ENCODE measurements around the gene ZNF385C. TPM values are rescaled to one million over a fixed set of nuclear protein-coding genes. Genes with fewer than 3 reads are reported as not detected.

ZNF385C gene
- total and polyA plus RNA-seq, 2 donors (not counting 1 experiment from before 2014, with no cell fraction given) = 0.33 to 1.1 TPM

DNA sequence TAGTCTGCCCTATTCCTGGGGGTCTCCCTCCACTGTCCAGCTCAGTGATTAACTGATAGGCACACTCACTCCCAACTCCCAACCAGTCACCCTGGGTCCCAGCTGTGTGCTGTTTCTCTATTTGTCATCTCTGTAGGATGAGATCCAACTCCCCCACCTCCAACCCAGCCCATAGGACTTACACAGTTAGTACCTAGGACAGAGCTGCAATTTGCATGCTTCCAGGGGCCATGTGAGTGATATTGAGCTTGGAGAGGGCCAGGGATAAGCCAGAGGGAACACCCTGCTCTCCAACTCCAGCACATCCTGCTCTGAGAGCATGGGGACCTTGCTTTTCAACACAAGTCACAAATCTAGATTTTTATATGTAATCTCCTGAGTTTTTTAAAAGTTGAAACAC is 56.7 kb downstream of the ZNF385C start:
- Mint-ChIP-seq H3K4me3 (no peak overlapping the region), H3K27me3 (peaks cover 6% of the 10 kb centered on the region)
- POLR2A ChIA-PET = interaction anchor here (0.6 kb wide), 1 partner anchor 34 kb away, joined by 9 read pairs; no protein-coding TSS in a partner anchor

DNA sequence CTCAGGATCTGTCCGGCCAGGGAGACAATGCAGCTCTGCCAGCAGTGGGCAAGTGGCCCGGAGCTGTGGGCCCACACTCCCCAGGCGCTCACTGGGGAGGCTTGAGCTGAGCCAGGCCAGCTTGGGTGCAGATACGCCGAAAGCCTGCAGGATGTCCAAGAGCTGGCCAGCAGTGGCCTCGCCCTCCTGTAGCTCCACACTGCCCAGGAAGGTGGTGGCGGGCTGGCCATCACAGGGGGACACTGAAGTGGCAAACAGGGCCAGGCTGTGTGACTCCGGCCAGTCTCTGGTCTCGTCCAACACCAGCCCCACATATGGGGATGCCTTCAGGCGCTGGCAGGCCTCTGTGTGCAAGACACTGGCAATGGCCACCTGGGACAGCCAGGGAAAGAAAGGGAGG is 57.5 kb downstream of the ZNF385C start:
- H3K27me3 ChIP-seq (replicated peaks in 1 of 4; ENCODE audit: control extremely low read depth in 1 of 4, control insufficient read depth in 3 of 4, insufficient read depth in 4 of 4, low read length in 3 of 4) = peaks cover 0 to 8% (median 1%) of the 10 kb centered on the region in 4 experiments
- Mint-ChIP-seq H3K4me1 (no peaks in the 10 kb centered on the region), H3K4me3 (no peak overlapping the region), H3K27ac (no peak overlapping the region), H3K9me3 (ENCODE audit: insufficient read depth) (no peaks in the 10 kb centered on the region), H3K27me3 (peaks cover 6% of the 10 kb centered on the region)
- H3K4me3 ChIP-seq (ENCODE audit: control extremely low read depth in 1 of 5, extremely low read depth in 1 of 5, insufficient read depth in 1 of 5, low read depth in 2 of 5, low read length in 4 of 5) = no peak overlapping the region
- no peaks in the 10 kb centered on the region for H3K79me2 ChIP-seq (ENCODE audit: control insufficient read depth, insufficient read depth, low read length)
- no peaks in the 10 kb centered on the region for H3K4me1 ChIP-seq (ENCODE audit: control insufficient read depth in 2 of 2, insufficient read depth in 2 of 2, low read length in 2 of 2)
- intact Hi-C loops (cut with micrococcal nuclease) = no loop called here
- H4K20me1 ChIP-seq (ENCODE audit: control insufficient read depth, insufficient read depth, low read length, poor library complexity, severe bottlenecking) = no peaks in the 10 kb centered on the region
- POLR2A ChIA-PET = no interaction called here
- no peak for DNase-seq
- 98% methylated on average over 10 of the region's 10 CpGs for WGBS (ENCODE audit: insufficient coverage)
- H3K27ac ChIP-seq (ENCODE audit: low read length in 2 of 2) = no peak overlapping the region
- CTCF ChIA-PET = interaction anchor here (0.7 kb wide), 1 partner anchor 16 kb away, joined by 5 read pairs; no protein-coding TSS in a partner anchor
- no peak overlapping the region for H3K9ac ChIP-seq (ENCODE audit: low read length)
- no peak overlapping the region for H3K4me2 ChIP-seq (replicated peaks; ENCODE audit: low read depth, low read length, poor library complexity, severe bottlenecking)
- H3K9me3 ChIP-seq (ENCODE audit: control extremely low read depth in 1 of 3, control insufficient read depth in 2 of 3, insufficient read depth in 1 of 3, low read length in 2 of 3) = no peaks in the 10 kb centered on the region
- no peak for ATAC-seq (ENCODE audit: low read depth)
- no peak overlapping the region for H2AFZ ChIP-seq (ENCODE audit: insufficient read depth, low read depth, low read length, poor library complexity, severe bottlenecking)
- no peaks in the 10 kb centered on the region for H3K36me3 ChIP-seq (replicated peaks in 1 of 2; ENCODE audit: control extremely low read depth in 1 of 2, control insufficient read depth in 1 of 2, extremely low read depth in 1 of 2, insufficient read depth in 2 of 2, low read length in 1 of 2)
- no peak for TF ChIP-seq EZH2 (IDR thresholded peaks at IDR 0.05; ENCODE audit: borderline replicate concordance, insufficient read depth, low read depth, low read length, poor library complexity, severe bottlenecking)
- TF ChIP-seq, protein P1, sequence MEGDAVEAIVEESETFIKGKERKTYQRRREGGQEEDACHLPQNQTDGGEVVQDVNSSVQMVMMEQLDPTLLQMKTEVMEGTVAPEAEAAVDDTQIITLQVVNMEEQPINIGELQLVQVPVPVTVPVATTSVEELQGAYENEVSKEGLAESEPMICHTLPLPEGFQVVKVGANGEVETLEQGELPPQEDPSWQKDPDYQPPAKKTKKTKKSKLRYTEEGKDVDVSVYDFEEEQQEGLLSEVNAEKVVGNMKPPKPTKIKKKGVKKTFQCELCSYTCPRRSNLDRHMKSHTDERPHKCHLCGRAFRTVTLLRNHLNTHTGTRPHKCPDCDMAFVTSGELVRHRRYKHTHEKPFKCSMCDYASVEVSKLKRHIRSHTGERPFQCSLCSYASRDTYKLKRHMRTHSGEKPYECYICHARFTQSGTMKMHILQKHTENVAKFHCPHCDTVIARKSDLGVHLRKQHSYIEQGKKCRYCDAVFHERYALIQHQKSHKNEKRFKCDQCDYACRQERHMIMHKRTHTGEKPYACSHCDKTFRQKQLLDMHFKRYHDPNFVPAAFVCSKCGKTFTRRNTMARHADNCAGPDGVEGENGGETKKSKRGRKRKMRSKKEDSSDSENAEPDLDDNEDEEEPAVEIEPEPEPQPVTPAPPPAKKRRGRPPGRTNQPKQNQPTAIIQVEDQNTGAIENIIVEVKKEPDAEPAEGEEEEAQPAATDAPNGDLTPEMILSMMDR (IDR thresholded peaks at IDR 0.05) = no peak

More for the DNA sequence above, 56.7 kb downstream of the ZNF385C start:
- H3K9me3 ChIP-seq (ENCODE audit: control extremely low read depth in 1 of 3, control insufficient read depth in 2 of 3, insufficient read depth in 1 of 3, low read length in 2 of 3) = no peaks in the 10 kb centered on the region
- H3K4me1 ChIP-seq (ENCODE audit: control insufficient read depth in 2 of 2, insufficient read depth in 2 of 2, low read length in 2 of 2) = no peaks in the 10 kb centered on the region
- DNase-seq (no peak), ATAC-seq (ENCODE audit: low read depth) (no peak)
- H3K79me2 ChIP-seq (ENCODE audit: control insufficient read depth, insufficient read depth, low read length) = no peaks in the 10 kb centered on the region
- no peaks in the 10 kb centered on the region for H4K20me1 ChIP-seq (ENCODE audit: control insufficient read depth, insufficient read depth, low read length, poor library complexity, severe bottlenecking)
- no peak overlapping the region for H3K4me3 ChIP-seq (ENCODE audit: control extremely low read depth in 1 of 5, extremely low read depth in 1 of 5, insufficient read depth in 1 of 5, low read depth in 2 of 5, low read length in 4 of 5)
- no peaks in the 10 kb centered on the region for H3K36me3 ChIP-seq (replicated peaks in 1 of 2; ENCODE audit: control extremely low read depth in 1 of 2, control insufficient read depth in 1 of 2, extremely low read depth in 1 of 2, insufficient read depth in 2 of 2, low read length in 1 of 2)
- TF ChIP-seq EZH2 (IDR thresholded peaks at IDR 0.05; ENCODE audit: borderline replicate concordance, insufficient read depth, low read depth, low read length, poor library complexity, severe bottlenecking) = no peak
- TF ChIP-seq, protein P1 (IDR thresholded peaks at IDR 0.05) = no peak
- H2AFZ ChIP-seq (ENCODE audit: insufficient read depth, low read depth, low read length, poor library complexity, severe bottlenecking) = no peak overlapping the region
- no peak overlapping the region for H3K9ac ChIP-seq (ENCODE audit: low read length)
- CTCF ChIA-PET = interaction anchor here (0.7 kb wide), 1 partner anchor 17 kb away, joined by 5 read pairs; no protein-coding TSS in a partner anchor
- Mint-ChIP-seq H3K9me3 (ENCODE audit: insufficient read depth) (no peaks in the 10 kb centered on the region), H3K4me1 (no peaks in the 10 kb centered on the region), H3K27ac (no peak overlapping the region)
- H3K27ac ChIP-seq (ENCODE audit: low read length in 2 of 2) = no peak overlapping the region
- H3K4me2 ChIP-seq (replicated peaks; ENCODE audit: low read depth, low read length, poor library complexity, severe bottlenecking) = no peak overlapping the region
- intact Hi-C loops (cut with micrococcal nuclease) = no loop called here
- peaks cover 0 to 8% (median 1%) of the 10 kb centered on the region in 4 experiments for H3K27me3 ChIP-seq (replicated peaks in 1 of 4; ENCODE audit: control extremely low read depth in 1 of 4, control insufficient read depth in 3 of 4, insufficient read depth in 4 of 4, low read length in 3 of 4)

All from B cell (primary cell).